HG02763 (cell line): ENCODE data around the gene TP73.

Source experiments
- ATAC-seq: cut with Tn5 transposase; IDR thresholded peaks from one replicate; pipeline ENCODE4 v1.9.1; 2021; ENCODE audit warnings: mild to moderate bottlenecking, moderate library complexity; ENCODE audit not compliant: unreplicated experiment

TP73 gene

GRCh38 chr1:3651026-3651929 lies 1.0 kb upstream of the TP73 start:
- no peak for ATAC-seq

GRCh38 chr1:3652548-3653285 lies 401 bp downstream of the TP73 start:
- no peak for ATAC-seq

- ATAC-seq: no peak
Observed at GRCh38 chr1:3653286-3653618, 936 bp downstream of the TP73 start.

- ATAC-seq: no peak
Observed at GRCh38 chr1:3654549-3655281, 2.4 kb downstream of the TP73 start.

- ATAC-seq: no peak
Observed at GRCh38 chr1:3656450-3657095, 4.3 kb downstream of the TP73 start.

GRCh38 chr1:3657096-3657475 lies 4.8 kb downstream of the TP73 start:
- ATAC-seq: no peak

GRCh38 chr1:3657578-3658230 lies 5.4 kb downstream of the TP73 start:
- ATAC-seq: no peak

- ATAC-seq: no peak
Observed at GRCh38 chr1:3658231-3658615, 5.9 kb downstream of the TP73 start.

GRCh38 chr1:3659093-3659492 lies 6.8 kb downstream of the TP73 start:
- ATAC-seq: no peak

GRCh38 chr1:3660704-3661103 lies 8.4 kb downstream of the TP73 start:
- no peak for ATAC-seq

GRCh38 chr1:3661631-3662030 lies 9.3 kb downstream of the TP73 start:
- ATAC-seq: no peak

GRCh38 chr1:3662080-3662671 lies 9.9 kb downstream of the TP73 start:
- ATAC-seq: no peak

- ATAC-seq: no peak
Observed at GRCh38 chr1:3663999-3664699, 11.8 kb downstream of the TP73 start.

GRCh38 chr1:3664700-3665375 lies 12.5 kb downstream of the TP73 start:
- no peak for ATAC-seq

- ATAC-seq: no peak
Observed at GRCh38 chr1:3668148-3668547, 15.8 kb downstream of the TP73 start.

GRCh38 chr1:3668585-3669300 lies 16.4 kb downstream of the TP73 start:
- ATAC-seq: no peak

GRCh38 chr1:3669421-3669821 lies 17.1 kb downstream of the TP73 start:
- no peak for ATAC-seq

GRCh38 chr1:3669971-3670431 lies 17.7 kb downstream of the TP73 start:
- ATAC-seq: no peak
